Neutrophil (primary cell): Measurements from ENCODE around the gene COL17A1.

ENCODE experiments used
- H3K27ac ChIP-seq: fragments of 200-600 bp; sonication (generic); 2 replicates; pipeline ENCODE4 v1.5.1; 2016; ENCODE audit warnings: mild to moderate bottlenecking, moderate library complexity
- H3K27me3 ChIP-seq: fragments of 200-600 bp; sonication (generic); 2 replicates; pipeline ENCODE4 v1.6.0; 2016; ENCODE audit warnings: mild to moderate bottlenecking
- H3K36me3 ChIP-seq: fragments of 200-600 bp; sonication (generic); 2 replicates; pipeline ENCODE4 v1.5.1; 2017
- H3K4me1 ChIP-seq, 2 experiments: fragments of 200-600 bp in 1 of 2; sonication (generic) in 1 of 2; 1 replicate in 1 of 2; 2 replicates in 1 of 2; pipeline versions ENCODE4 v1.5.1 to v1.6.1; 2013 to 2016; ENCODE audit warnings: low read depth in 1 of 2, low read length in 1 of 2, mild to moderate bottlenecking in 1 of 2, moderate library complexity in 1 of 2; ENCODE audit not compliant: control insufficient read depth in 1 of 2, insufficient read depth in 1 of 2
- H3K4me3 ChIP-seq, 2 experiments: fragments of 200-600 bp in 1 of 2; sonication (generic) in 1 of 2; 1 replicate in 1 of 2; 2 replicates in 1 of 2; pipeline ENCODE4 v1.5.1; 2013 to 2016; ENCODE audit warnings: low read depth in 1 of 2, low read length in 1 of 2, mild to moderate bottlenecking in 1 of 2, moderate library complexity in 1 of 2
- H3K9me3 ChIP-seq: fragments of 200-600 bp; sonication (generic); 2 replicates; pipeline ENCODE4 v1.5.1; 2016
- CTCF ChIP-seq: fragments of 200-600 bp; sonication (generic); IDR thresholded peaks from 2 replicates; pipeline ENCODE4 v1.5.1; 2016; ENCODE audit warnings: antibody characterized with exemption

COL17A1 gene

GRCh38 chr10:103990531-103990930 lies 95.1 kb downstream of the COL17A1 start:
- Histone ChIP-seq H3K27ac (peak overlapping the region; percentile 8), H3K4me1 (peaks cover 12 to 23% of the 10 kb centered on the region in 2 experiments), H3K27me3 (no peaks in the 10 kb centered on the region), H3K36me3 (peaks cover 12% of the 10 kb centered on the region), H3K4me3 (no peak overlapping the region), H3K9me3 (no peaks in the 10 kb centered on the region)
- no peak for TF ChIP-seq CTCF

DNA sequence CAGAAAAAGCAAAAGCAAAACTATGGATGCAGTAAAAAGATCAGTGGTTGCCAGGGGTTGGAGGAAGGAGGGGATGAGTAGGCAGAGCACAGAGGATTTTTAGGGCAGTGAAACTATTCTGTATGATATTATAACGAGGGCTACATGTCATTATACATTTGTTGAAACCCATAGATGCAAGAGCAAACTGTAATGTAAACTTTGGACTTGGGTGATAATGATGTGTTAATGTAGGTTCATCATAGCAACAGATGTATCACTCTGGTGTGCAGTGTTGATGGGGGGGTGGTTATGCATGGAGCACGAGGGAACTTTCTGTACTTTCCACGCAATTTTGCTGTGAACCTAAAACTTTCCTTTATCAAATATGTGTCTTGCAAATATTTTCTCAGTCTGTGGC lies 95.6 kb downstream of the COL17A1 start:
- no peak for TF ChIP-seq CTCF
- peak overlapping the region; percentile 37 for H3K27ac ChIP-seq
- no peak overlapping the region for H3K4me3 ChIP-seq
- H3K36me3 ChIP-seq: peaks cover 12% of the 10 kb centered on the region
- H3K27me3 ChIP-seq: no peaks in the 10 kb centered on the region
- H3K4me1 ChIP-seq: peaks cover 12 to 26% of the 10 kb centered on the region in 2 experiments
- no peaks in the 10 kb centered on the region for H3K9me3 ChIP-seq

DNA sequence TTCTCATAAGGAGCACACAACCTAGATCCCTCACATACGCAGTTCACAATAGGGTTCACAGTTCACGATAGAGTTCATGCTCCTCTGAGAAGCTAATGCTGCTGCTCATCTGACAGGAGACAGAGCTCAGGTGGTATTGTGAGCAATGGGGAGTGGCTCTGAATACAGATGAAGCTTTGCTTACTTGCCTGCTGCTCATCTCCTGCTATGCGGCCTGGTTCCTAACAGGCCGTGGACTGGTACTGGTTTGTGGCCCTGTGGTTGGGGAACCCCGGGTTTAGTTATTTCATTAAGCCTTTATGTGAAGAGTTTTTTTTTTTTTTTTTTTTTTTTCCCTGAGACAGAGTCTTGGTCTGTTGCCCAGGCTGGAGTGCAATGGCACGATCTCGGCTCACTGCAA lies 99.3 kb downstream of the COL17A1 start:
- Histone ChIP-seq H3K4me3 (no peak overlapping the region), H3K9me3 (no peaks in the 10 kb centered on the region), H3K4me1 (peaks cover 47 to 62% of the 10 kb centered on the region in 2 experiments), H3K36me3 (no peaks in the 10 kb centered on the region), H3K27me3 (no peaks in the 10 kb centered on the region), H3K27ac (no peak overlapping the region)
- TF ChIP-seq CTCF: no peak

GRCh38 chr10:103985726-103986125 lies 100.0 kb downstream of the COL17A1 start:
- Histone ChIP-seq H3K4me3 (no peak overlapping the region), H3K4me1 (peaks cover 48 to 69% of the 10 kb centered on the region in 2 experiments), H3K36me3 (no peaks in the 10 kb centered on the region), H3K27me3 (no peaks in the 10 kb centered on the region), H3K9me3 (no peaks in the 10 kb centered on the region), H3K27ac (no peak overlapping the region)
- TF ChIP-seq CTCF: no peak

DNA sequence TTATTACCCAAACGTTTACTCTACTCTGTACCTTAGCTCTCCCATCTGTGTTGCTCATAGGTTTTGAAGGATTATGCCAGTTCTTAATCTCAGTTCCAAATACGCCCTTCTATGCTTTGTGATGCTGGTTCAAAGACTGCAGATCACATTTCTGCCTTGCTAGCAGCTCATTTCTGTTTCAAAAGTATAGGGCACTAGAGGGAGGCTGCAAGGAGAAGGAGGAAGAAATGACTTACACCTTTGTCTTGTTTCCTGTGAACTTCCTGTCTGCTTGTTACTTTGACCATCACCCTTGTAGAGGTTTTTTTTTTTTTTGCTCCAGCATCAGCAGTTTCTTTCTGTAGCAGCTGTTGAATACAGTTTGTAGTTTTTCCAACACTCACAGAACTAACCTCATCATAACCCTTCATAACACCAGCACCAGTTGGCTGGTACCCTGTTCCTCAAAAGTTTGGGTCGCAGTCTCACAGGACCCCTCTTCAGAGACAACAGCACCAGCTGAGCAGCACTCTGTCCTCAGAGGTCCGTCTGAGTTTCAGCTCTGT lies 102.2 kb downstream of the COL17A1 start:
- H3K4me1 ChIP-seq: peaks cover 46 to 60% of the 10 kb centered on the region in 2 experiments
- peak overlapping the region; percentile 6 to 34 for H3K4me3 ChIP-seq
- TF ChIP-seq CTCF: no peak
- no peaks in the 10 kb centered on the region for H3K27me3 ChIP-seq
- H3K27ac ChIP-seq: peak overlapping the region; percentile 83
- no peaks in the 10 kb centered on the region for H3K9me3 ChIP-seq
- no peaks in the 10 kb centered on the region for H3K36me3 ChIP-seq
